NCI-H2029 treated with DMSO at 0.1 percent for 48 hours (cell line): ENCODE measurements around the gene ZNF792.
"Not testable (repeated sequence)": the region's sequence is repeated elsewhere in the genome, so short reads cannot be mapped to it uniquely, and the experiment has no call there.

Source experiments
- DNase-seq: peaks from one replicate; lab custom pipeline; 2025; lab: John Stamatoyannopoulos, UW

ZNF792 gene

GRCh38 chr19:34963573-34964406 is at the start of gene ZNF792:
Gene ZNF792, minus strand, starts transcription at chr19:34964229. Its CDS starts 567 bp downstream, at chr19:34963662.
- peak; percentile 8 for DNase-seq

- no peak for DNase-seq
Measured at GRCh38 chr19:35013041-35013819, 49.2 kb upstream of the ZNF792 start.

- no peak for DNase-seq
Measured at GRCh38 chr19:35011737-35012682, 48.0 kb upstream of the ZNF792 start.

GRCh38 chr19:35011091-35011689 is 47.2 kb upstream of the ZNF792 start:
- no peak for DNase-seq

- no peak for DNase-seq
Measured at GRCh38 chr19:35009424-35010415, 45.7 kb upstream of the ZNF792 start.

GRCh38 chr19:35008891-35009341 is 44.9 kb upstream of the ZNF792 start:
- DNase-seq: no peak

GRCh38 chr19:35007427-35007826 is 43.4 kb upstream of the ZNF792 start:
- DNase-seq: not testable (repeated sequence)

- no peak for DNase-seq
Measured at GRCh38 chr19:35006999-35007365, 43.0 kb upstream of the ZNF792 start.

GRCh38 chr19:35006342-35006998 is 42.4 kb upstream of the ZNF792 start:
- DNase-seq: no peak

GRCh38 chr19:35006007-35006341 is 41.9 kb upstream of the ZNF792 start:
- DNase-seq: not testable (repeated sequence)

GRCh38 chr19:35005256-35005977 is 41.4 kb upstream of the ZNF792 start:
- no peak for DNase-seq

GRCh38 chr19:35004517-35005255 is 40.7 kb upstream of the ZNF792 start:
- DNase-seq: no peak

GRCh38 chr19:35002037-35002535 is 38.1 kb upstream of the ZNF792 start:
- no peak for DNase-seq

- DNase-seq: peak; percentile 82
Measured at GRCh38 chr19:35000647-35001501, 36.8 kb upstream of the ZNF792 start.

GRCh38 chr19:35000338-35000646 is 36.3 kb upstream of the ZNF792 start:
- DNase-seq: no peak

- peak; percentile 68 for DNase-seq
Measured at GRCh38 chr19:34999498-35000337, 35.7 kb upstream of the ZNF792 start, which contains the start of gene GRAMD1A. Gene GRAMD1A, plus strand, starts transcription at chr19:35000323. Its CDS starts 156 bp downstream, at chr19:35000479.
